ENCODE results near the gene NAV2. TPM values are rescaled to one million over a fixed set of nuclear protein-coding genes. Genes with fewer than 3 reads are reported as not detected.

NAV2 gene
- total RNA-seq, 4 donors from 2014 or later = 9.1 to 34.7 (median 22.2) TPM

GRCh38 chr11:20015529-20016427 is 303.1 kb downstream of the NAV2 start:
- H3K27me3 ChIP-seq = no peaks in the 10 kb centered on the region
- no peaks in the 10 kb centered on the region for H3K9me3 ChIP-seq
- whole genome bisulfite sequencing = 59% methylated on average over 14 of the region's 14 CpGs
- H3K4me1 ChIP-seq = peaks cover 8% of the 10 kb centered on the region
- DNase-seq (ENCODE audit: low spot score in 2 of 2) = no peak
- TF ChIP-seq CTCF (IDR thresholded peaks at IDR 0.05) = no peak
- TF ChIP-seq POLR2AphosphoS5 (IDR thresholded peaks at IDR 0.05) = no peak
- no peak for TF ChIP-seq EP300 (IDR thresholded peaks at IDR 0.05)
- no peak for TF ChIP-seq POLR2A (IDR thresholded peaks at IDR 0.05)
- H3K36me3 ChIP-seq = no peaks in the 10 kb centered on the region
- H3K27ac ChIP-seq = no peak overlapping the region
- no peak overlapping the region for H3K4me3 ChIP-seq

GRCh38 chr11:20016526-20016925 is 303.9 kb downstream of the NAV2 start:
- WGBS = 67% methylated on average over 3 of the region's 3 CpGs

GRCh38 chr11:20017320-20017719 is 304.7 kb downstream of the NAV2 start:
- H3K4me3 ChIP-seq = no peak overlapping the region
- no peaks in the 10 kb centered on the region for H3K36me3 ChIP-seq
- H3K9me3 ChIP-seq = no peaks in the 10 kb centered on the region
- H3K4me1 ChIP-seq = no peaks in the 10 kb centered on the region
- WGBS = 97% methylated on average over 4 of the region's 4 CpGs
- no peaks in the 10 kb centered on the region for H3K27me3 ChIP-seq
- H3K27ac ChIP-seq = no peak overlapping the region
- DNase-seq (ENCODE audit: low spot score in 2 of 2) = no peak
- TF ChIP-seq CTCF (IDR thresholded peaks at IDR 0.05) = no peak
- no peak for TF ChIP-seq POLR2AphosphoS5 (IDR thresholded peaks at IDR 0.05)
- no peak for TF ChIP-seq POLR2A (IDR thresholded peaks at IDR 0.05)
- TF ChIP-seq EP300 (IDR thresholded peaks at IDR 0.05) = no peak

More at GRCh38 chr11:20016526-20016925, 303.9 kb downstream of the NAV2 start:
- H3K27ac ChIP-seq = no peak overlapping the region
- no peak overlapping the region for H3K4me3 ChIP-seq
- DNase-seq (ENCODE audit: low spot score in 2 of 2) = no peak
- TF ChIP-seq POLR2A (IDR thresholded peaks at IDR 0.05) (no peak), CTCF (IDR thresholded peaks at IDR 0.05) (no peak), EP300 (IDR thresholded peaks at IDR 0.05) (no peak), POLR2AphosphoS5 (IDR thresholded peaks at IDR 0.05) (no peak)
- H3K36me3 ChIP-seq = no peaks in the 10 kb centered on the region
- no peaks in the 10 kb centered on the region for H3K9me3 ChIP-seq
- peaks cover 6% of the 10 kb centered on the region for H3K4me1 ChIP-seq
- H3K27me3 ChIP-seq = no peaks in the 10 kb centered on the region

- WGBS = 65% methylated on average over 3 of the region's 3 CpGs
- H3K36me3 ChIP-seq = no peaks in the 10 kb centered on the region
- H3K27ac ChIP-seq = no peak overlapping the region
- H3K9me3 ChIP-seq = no peaks in the 10 kb centered on the region
- DNase-seq (ENCODE audit: low spot score in 2 of 2) = no peak
- H3K4me1 ChIP-seq = no peaks in the 10 kb centered on the region
- H3K4me3 ChIP-seq = no peak overlapping the region
- TF ChIP-seq POLR2A (IDR thresholded peaks at IDR 0.05) (no peak), POLR2AphosphoS5 (IDR thresholded peaks at IDR 0.05) (no peak)
- H3K27me3 ChIP-seq = no peaks in the 10 kb centered on the region
Measured at GRCh38 chr11:20020198-20020597, 307.6 kb downstream of the NAV2 start.

- Histone ChIP-seq H3K27me3 (no peaks in the 10 kb centered on the region), H3K27ac (no peak overlapping the region), H3K9me3 (no peaks in the 10 kb centered on the region), H3K4me1 (no peaks in the 10 kb centered on the region), H3K36me3 (no peaks in the 10 kb centered on the region), H3K4me3 (no peak overlapping the region)
- 88% methylated on average over 4 of the region's 4 CpGs for WGBS
- TF ChIP-seq CTCF (IDR thresholded peaks at IDR 0.05) (no peak), POLR2A (IDR thresholded peaks at IDR 0.05) (no peak), EP300 (IDR thresholded peaks at IDR 0.05) (no peak), POLR2AphosphoS5 (IDR thresholded peaks at IDR 0.05) (no peak)
- no peak for DNase-seq (ENCODE audit: low spot score in 2 of 2)
Measured at GRCh38 chr11:20020716-20021115, 308.1 kb downstream of the NAV2 start.
